Measurements from ENCODE around the gene ERN1. TPM values are rescaled to one million over a fixed set of nuclear protein-coding genes. Genes with fewer than 3 reads are reported as not detected.

Gene ERN1
- total RNA-seq, 1 experiment from 2014 or later: 79.5 TPM

DNA sequence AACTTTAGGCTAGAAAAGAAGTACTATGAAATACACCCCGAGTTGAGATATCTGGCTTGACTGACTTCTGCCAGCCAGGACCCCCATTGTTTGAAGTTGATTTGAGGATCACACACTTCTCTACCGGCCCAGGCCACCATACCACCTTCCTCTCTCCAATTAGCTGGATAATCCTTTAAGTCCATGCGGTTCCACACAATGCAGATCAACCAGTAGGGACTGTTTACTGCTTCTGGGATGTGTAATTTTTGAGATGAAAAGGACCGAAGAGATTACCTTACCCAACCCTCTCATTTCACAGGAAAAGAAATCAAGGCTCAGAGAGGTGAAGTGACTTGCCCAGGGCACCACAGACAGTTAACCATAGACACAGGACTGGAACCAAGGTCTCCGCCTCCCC lies 20.5 kb downstream of the ERN1 start:
- intact Hi-C loops (cut with micrococcal nuclease): no loop called here
- TF ChIP-seq, protein P1, sequence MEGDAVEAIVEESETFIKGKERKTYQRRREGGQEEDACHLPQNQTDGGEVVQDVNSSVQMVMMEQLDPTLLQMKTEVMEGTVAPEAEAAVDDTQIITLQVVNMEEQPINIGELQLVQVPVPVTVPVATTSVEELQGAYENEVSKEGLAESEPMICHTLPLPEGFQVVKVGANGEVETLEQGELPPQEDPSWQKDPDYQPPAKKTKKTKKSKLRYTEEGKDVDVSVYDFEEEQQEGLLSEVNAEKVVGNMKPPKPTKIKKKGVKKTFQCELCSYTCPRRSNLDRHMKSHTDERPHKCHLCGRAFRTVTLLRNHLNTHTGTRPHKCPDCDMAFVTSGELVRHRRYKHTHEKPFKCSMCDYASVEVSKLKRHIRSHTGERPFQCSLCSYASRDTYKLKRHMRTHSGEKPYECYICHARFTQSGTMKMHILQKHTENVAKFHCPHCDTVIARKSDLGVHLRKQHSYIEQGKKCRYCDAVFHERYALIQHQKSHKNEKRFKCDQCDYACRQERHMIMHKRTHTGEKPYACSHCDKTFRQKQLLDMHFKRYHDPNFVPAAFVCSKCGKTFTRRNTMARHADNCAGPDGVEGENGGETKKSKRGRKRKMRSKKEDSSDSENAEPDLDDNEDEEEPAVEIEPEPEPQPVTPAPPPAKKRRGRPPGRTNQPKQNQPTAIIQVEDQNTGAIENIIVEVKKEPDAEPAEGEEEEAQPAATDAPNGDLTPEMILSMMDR (IDR thresholded peaks at IDR 0.05; ENCODE audit: unreplicated experiment): no peak
- no TSS peak for BruUV-seq (replicated peaks)
- no peaks in the 10 kb centered on the region for H3K27me3 Mint-ChIP-seq (ENCODE audit: insufficient read depth, unreplicated experiment)
- peaks cover 21% of the 10 kb centered on the region for H3K36me3 Mint-ChIP-seq (ENCODE audit: insufficient read depth, unreplicated experiment)
- POLR2A ChIA-PET: interaction anchor here (1.1 to 8.9 kb wide), 5 partner anchors 9 to 22 kb away, joined by 3 to 111 read pairs (median 3); no protein-coding TSS in a partner anchor
- H3K4me1 Mint-ChIP-seq (ENCODE audit: insufficient read depth, unreplicated experiment): peaks cover 38% of the 10 kb centered on the region
- CTCF ChIA-PET: no interaction called here
- H3K9me3 Mint-ChIP-seq (ENCODE audit: unreplicated experiment): no peaks in the 10 kb centered on the region
- H3K27ac Mint-ChIP-seq (ENCODE audit: low read depth, unreplicated experiment): peak overlapping the region; percentile 46
- H3K4me3 Mint-ChIP-seq (ENCODE audit: unreplicated experiment): no peak overlapping the region
- no peak for DNase-seq (ENCODE audit: unreplicated experiment)

DNA sequence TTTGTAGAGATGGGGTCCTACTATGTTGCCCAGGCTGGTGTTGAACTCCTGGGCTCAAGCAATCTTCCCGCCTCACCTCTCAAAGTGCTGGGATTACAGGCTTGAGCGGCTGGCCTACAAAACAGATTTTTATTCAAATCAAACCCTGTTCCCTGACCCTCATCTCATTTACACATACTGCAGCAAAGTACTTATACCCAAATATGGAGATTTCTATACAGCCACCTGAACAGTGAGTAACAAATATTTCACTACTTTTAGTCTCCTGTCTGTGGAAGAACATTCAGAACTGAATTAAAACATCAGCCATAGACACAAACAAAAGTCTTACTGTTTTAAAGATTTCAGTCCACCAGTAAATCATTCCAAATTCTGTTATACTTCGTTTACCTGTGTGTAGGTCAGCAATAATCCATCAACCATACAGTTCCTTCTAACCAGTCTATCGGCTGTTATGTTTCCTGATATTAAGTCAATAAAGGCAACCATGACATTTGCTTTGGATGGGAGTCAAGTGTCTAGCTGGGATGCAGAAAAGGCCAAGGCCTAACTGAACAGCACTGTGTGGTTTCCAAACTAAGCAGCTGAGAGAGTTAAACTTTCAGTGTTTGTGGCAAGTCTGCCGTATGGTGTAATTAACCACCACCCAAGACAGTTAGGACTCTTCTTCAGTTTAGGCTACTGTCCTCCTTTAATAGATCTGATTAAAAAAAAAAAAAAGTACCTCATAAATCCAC lies 22.3 kb downstream of the ERN1 start:
- POLR2A ChIA-PET: interaction anchor here (8.9 kb wide), 1 partner anchor 11 kb away, joined by 111 read pairs; no protein-coding TSS in a partner anchor

GRCh38 chr17:64106918-64107317 lies 23.0 kb downstream of the ERN1 start:
- Mint-ChIP-seq H3K27ac (ENCODE audit: low read depth, unreplicated experiment) (peak overlapping the region; percentile 62), H3K4me1 (ENCODE audit: insufficient read depth, unreplicated experiment) (peaks cover 27% of the 10 kb centered on the region), H3K27me3 (ENCODE audit: insufficient read depth, unreplicated experiment) (no peaks in the 10 kb centered on the region), H3K4me3 (ENCODE audit: unreplicated experiment) (no peak overlapping the region), H3K36me3 (ENCODE audit: insufficient read depth, unreplicated experiment) (peaks cover 13% of the 10 kb centered on the region), H3K9me3 (ENCODE audit: unreplicated experiment) (no peaks in the 10 kb centered on the region)
- intact Hi-C loops (cut with micrococcal nuclease): no loop called here
- TF ChIP-seq, protein P1 (IDR thresholded peaks at IDR 0.05; ENCODE audit: unreplicated experiment): no peak
- POLR2A ChIA-PET: interaction anchor here (0.6 to 1.6 kb wide), 5 partner anchors 9 to 32 kb away, joined by 3 to 17 read pairs (median 3); no protein-coding TSS in a partner anchor
- no peak for DNase-seq (ENCODE audit: unreplicated experiment)
- no TSS peak for BruUV-seq (replicated peaks)
- CTCF ChIA-PET: interaction anchor here (1.2 kb wide), 1 partner anchor 8 kb away, joined by 3 read pairs; no protein-coding TSS in a partner anchor

More for the DNA sequence above, 22.3 kb downstream of the ERN1 start:
- no peak for DNase-seq (ENCODE audit: unreplicated experiment)
- CTCF ChIA-PET: interaction anchor here (0.5 kb wide), 1 partner anchor 1403 kb away, joined by 3 read pairs; no protein-coding TSS in a partner anchor
- no peaks in the 10 kb centered on the region for H3K27me3 Mint-ChIP-seq (ENCODE audit: insufficient read depth, unreplicated experiment)
- no TSS peak for BruUV-seq (replicated peaks)
- no peaks in the 10 kb centered on the region for H3K9me3 Mint-ChIP-seq (ENCODE audit: unreplicated experiment)
- no peak overlapping the region for H3K27ac Mint-ChIP-seq (ENCODE audit: low read depth, unreplicated experiment)
- intact Hi-C loops (cut with micrococcal nuclease): no loop called here
- TF ChIP-seq, protein P1 (IDR thresholded peaks at IDR 0.05; ENCODE audit: unreplicated experiment): no peak
- H3K4me1 Mint-ChIP-seq (ENCODE audit: insufficient read depth, unreplicated experiment): peaks cover 30% of the 10 kb centered on the region
- H3K36me3 Mint-ChIP-seq (ENCODE audit: insufficient read depth, unreplicated experiment): peaks cover 15% of the 10 kb centered on the region
- no peak overlapping the region for H3K4me3 Mint-ChIP-seq (ENCODE audit: unreplicated experiment)
